GM23338 (cell line): Measurements from ENCODE around the gene SLC30A3. TPM values are rescaled to one million over a fixed set of nuclear protein-coding genes. Genes with fewer than 3 reads are reported as not detected.

Experiments used
- ATAC-seq: fragments of 200-7000 bp; cut with Tn5 transposase; 3 replicates; pipeline ENCODE4 v1.9.1; 2020
- DNase-seq: peaks from one replicate; pipeline ENCODE4 v3.0.0-alpha.2; 2015; ENCODE audit warnings: low spot score
- H2AFZ ChIP-seq: fragments of 200-600 bp; sonication (generic); 2 replicates; pipeline ENCODE4 v1.8.0; 2016; ENCODE audit warnings: antibody characterized with exemption, mild to moderate bottlenecking, moderate library complexity
- H3F3A ChIP-seq: fragments of 200-600 bp; sonication (generic); replicated peaks from 2 replicates; pipeline ENCODE4 v1.8.0; 2017; ENCODE audit warnings: antibody characterized with exemption, mixed run types, low read depth
- H3K27ac ChIP-seq: fragments of 200-600 bp; sonication (generic); 2 replicates; pipeline ENCODE4 v1.6.1; 2016; ENCODE audit warnings: low read depth
- H3K27me3 ChIP-seq: fragments of 200-600 bp; sonication (generic); 2 replicates; pipeline ENCODE4 v1.8.0; 2016; ENCODE audit warnings: mild to moderate bottlenecking, mixed run types, moderate library complexity; ENCODE audit not compliant: insufficient read depth
- H3K36me3 ChIP-seq: fragments of 200-600 bp; sonication (generic); 2 replicates; pipeline ENCODE4 v1.8.0; 2016; ENCODE audit warnings: mild to moderate bottlenecking; ENCODE audit not compliant: insufficient read depth
- H3K4me1 ChIP-seq: fragments of 200-600 bp; sonication (generic); 2 replicates; pipeline ENCODE4 v1.8.0; 2016; ENCODE audit warnings: mild to moderate bottlenecking, moderate library complexity; ENCODE audit not compliant: insufficient read depth
- H3K4me2 ChIP-seq: fragments of 200-600 bp; sonication (generic); 2 replicates; pipeline ENCODE4 v1.7.1; 2017; ENCODE audit warnings: mixed run types
- H3K4me3 ChIP-seq: fragments of 200-600 bp; sonication (generic); 2 replicates; pipeline ENCODE4 v1.6.1; 2016; ENCODE audit warnings: mixed run types
- H3K79me2 ChIP-seq: fragments of 200-600 bp; sonication (generic); replicated peaks from 2 replicates; pipeline ENCODE4 v1.8.0; 2017; ENCODE audit warnings: mild to moderate bottlenecking; ENCODE audit not compliant: insufficient read depth
- H3K9me2 ChIP-seq: fragments of 200-600 bp; sonication (generic); 2 replicates; pipeline ENCODE4 v1.8.0; 2017; ENCODE audit not compliant: insufficient read depth
- H4K20me1 ChIP-seq: fragments of 200-600 bp; sonication (generic); replicated peaks from 2 replicates; pipeline ENCODE4 v1.8.0; 2017; ENCODE audit warnings: mild to moderate bottlenecking; ENCODE audit not compliant: insufficient read depth
- H3K27ac Mint-ChIP-seq: 2 replicates; pipeline ENCODE4 v1.8.0; 2020; ENCODE audit warnings: inconsistent platforms, mild to moderate bottlenecking, moderate library complexity, mixed read lengths
- H3K27me3 Mint-ChIP-seq: 3 replicates; pipeline ENCODE4 v1.8.0; 2022; ENCODE audit warnings: low read depth, mild to moderate bottlenecking, moderate library complexity, mixed read lengths, inconsistent platforms; ENCODE audit not compliant: insufficient read depth, poor library complexity
- H3K36me3 Mint-ChIP-seq: 3 replicates; pipeline ENCODE4 v1.8.0; 2021; ENCODE audit warnings: low read depth, mild to moderate bottlenecking, inconsistent platforms, moderate library complexity, mixed read lengths
- H3K4me1 Mint-ChIP-seq: 3 replicates; pipeline ENCODE4 v1.8.0; 2020; ENCODE audit warnings: mild to moderate bottlenecking, inconsistent platforms, mixed read lengths
- H3K4me3 Mint-ChIP-seq: 3 replicates; pipeline ENCODE4 v1.8.0; 2021; ENCODE audit warnings: moderate library complexity, mild to moderate bottlenecking, inconsistent platforms, mixed read lengths
- H3K9me3 Mint-ChIP-seq: 3 replicates; pipeline ENCODE4 v1.8.0; 2020; ENCODE audit warnings: moderate library complexity, mild to moderate bottlenecking, inconsistent platforms, mixed read lengths
- CREB1 ChIP-seq: fragments of 250-450 bp; sonication (Bioruptor Pico); IDR thresholded peaks from 2 replicates; pipeline ENCODE4 v1.5.0; 2020; ENCODE audit warnings: low read depth, mild to moderate bottlenecking, moderate library complexity
- EZH2 ChIP-seq: fragments of 200-600 bp; sonication (generic); IDR thresholded peaks from one replicate; pipeline ENCODE4 v1.8.0; 2017; ENCODE audit warnings: antibody characterized with exemption, mild to moderate bottlenecking, low read depth; ENCODE audit not compliant: unreplicated experiment
- EZH2phosphoT487 ChIP-seq: fragments of 200-600 bp; sonication (generic); IDR thresholded peaks from one replicate; pipeline ENCODE4 v1.8.1; 2018; ENCODE audit warnings: antibody characterized with exemption; ENCODE audit not compliant: unreplicated experiment
- NANOG ChIP-seq: IDR thresholded peaks from 2 replicates; pipeline ENCODE4 v1.6.1; 2016; ENCODE audit warnings: antibody characterized with exemption, borderline replicate concordance
- POLR2AphosphoS5 ChIP-seq: IDR thresholded peaks from 2 replicates; pipeline ENCODE4 v1.6.1; 2016; ENCODE audit warnings: antibody characterized with exemption, low read depth
- STAT1 ChIP-seq: IDR thresholded peaks from one replicate; pipeline ENCODE4 v1.6.1; 2016; ENCODE audit warnings: antibody characterized with exemption; ENCODE audit not compliant: unreplicated experiment
- ZNF114 ChIP-seq: fragments of 250-450 bp; sonication (Bioruptor Pico); IDR thresholded peaks from 2 replicates; pipeline ENCODE4 v1.5.0; 2020; ENCODE audit warnings: mild to moderate bottlenecking, moderate library complexity
- ZNF331 ChIP-seq: fragments of 250-450 bp; sonication (Bioruptor Pico); IDR thresholded peaks from 2 replicates; pipeline ENCODE4 v1.5.0; 2020; ENCODE audit warnings: low read depth, mild to moderate bottlenecking, moderate library complexity
- polyA plus RNA-seq: library from polyadenylated mRNA; unstranded; fragments of >200 nt; fragmentation: Nextera tagmentation; extraction: Ambion mirVana; gene quantifications from 2 replicates; pipeline ENCODE4 v1.2.1, GENCODE V29; 2016
- total RNA-seq: library from RNA; depleted of rRNA; stranded (reverse); fragments of >200 nt; shearing (Covaris generic); gene quantifications from 2 replicates; pipeline ENCODE4 v1.2.3, GENCODE V29; 2014
- TF ChIP-seq, protein P1 (sequence below), 2 experiments: fragments of 200-600 bp in 1 of 2; sonication (generic) in 1 of 2; conservative IDR thresholded peaks; 2 replicates each; pipeline versions ENCODE4 v1.5.1 to v1.6.1; 2016 to 2017; ENCODE audit warnings: antibody characterized with exemption in 2 of 2, low read depth in 2 of 2, mild to moderate bottlenecking in 2 of 2, moderate library complexity in 1 of 2
- TF ChIP-seq, protein P2 (sequence below): IDR thresholded peaks from one replicate; pipeline ENCODE4 v1.6.1; 2018; ENCODE audit warnings: antibody characterized with exemption; ENCODE audit not compliant: unreplicated experiment
- TF ChIP-seq, protein P3 (sequence below): IDR thresholded peaks from 2 replicates; pipeline ENCODE4 v1.6.1; 2016; ENCODE audit warnings: antibody characterized with exemption

SLC30A3 gene
- total and polyA plus RNA-seq, 2 experiments from 2014 or later, result 4.1 to 8.3 TPM

DNA sequence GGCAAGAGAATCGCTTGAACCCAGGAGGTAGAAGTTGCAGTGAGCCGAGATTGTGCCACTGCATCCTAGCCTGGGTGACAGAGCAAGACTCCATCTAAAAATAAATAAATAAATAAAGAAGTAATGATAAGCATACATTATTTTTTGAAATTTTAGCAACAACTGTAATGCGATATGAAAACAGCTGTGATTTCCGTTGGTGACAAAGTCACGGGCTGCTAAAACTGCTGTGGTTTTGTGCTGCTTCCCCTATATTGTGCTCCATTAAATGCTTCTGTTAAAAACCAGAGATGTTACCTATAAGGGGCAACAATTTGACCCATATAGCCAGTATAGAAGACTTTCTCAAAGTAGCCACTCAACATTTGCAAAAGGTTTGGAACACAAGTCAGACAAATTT is 27.7 kb upstream of the SLC30A3 start:
- H3K27ac Mint-ChIP-seq, result no peak overlapping the region
- H3K4me3 ChIP-seq, result no peak overlapping the region
- no peaks in the 10 kb centered on the region for H3K9me3 Mint-ChIP-seq
- H3K27me3 ChIP-seq, result no peaks in the 10 kb centered on the region
- TF ChIP-seq, protein P1, sequence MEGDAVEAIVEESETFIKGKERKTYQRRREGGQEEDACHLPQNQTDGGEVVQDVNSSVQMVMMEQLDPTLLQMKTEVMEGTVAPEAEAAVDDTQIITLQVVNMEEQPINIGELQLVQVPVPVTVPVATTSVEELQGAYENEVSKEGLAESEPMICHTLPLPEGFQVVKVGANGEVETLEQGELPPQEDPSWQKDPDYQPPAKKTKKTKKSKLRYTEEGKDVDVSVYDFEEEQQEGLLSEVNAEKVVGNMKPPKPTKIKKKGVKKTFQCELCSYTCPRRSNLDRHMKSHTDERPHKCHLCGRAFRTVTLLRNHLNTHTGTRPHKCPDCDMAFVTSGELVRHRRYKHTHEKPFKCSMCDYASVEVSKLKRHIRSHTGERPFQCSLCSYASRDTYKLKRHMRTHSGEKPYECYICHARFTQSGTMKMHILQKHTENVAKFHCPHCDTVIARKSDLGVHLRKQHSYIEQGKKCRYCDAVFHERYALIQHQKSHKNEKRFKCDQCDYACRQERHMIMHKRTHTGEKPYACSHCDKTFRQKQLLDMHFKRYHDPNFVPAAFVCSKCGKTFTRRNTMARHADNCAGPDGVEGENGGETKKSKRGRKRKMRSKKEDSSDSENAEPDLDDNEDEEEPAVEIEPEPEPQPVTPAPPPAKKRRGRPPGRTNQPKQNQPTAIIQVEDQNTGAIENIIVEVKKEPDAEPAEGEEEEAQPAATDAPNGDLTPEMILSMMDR (conservative IDR thresholded peaks at IDR 0.05; ENCODE audit: low read depth in 2 of 2), result no peak
- TF ChIP-seq ZNF331 (CRISPR knock-in tag), result no peak
- TF ChIP-seq EZH2, result no peak
- TF ChIP-seq, protein P2, sequence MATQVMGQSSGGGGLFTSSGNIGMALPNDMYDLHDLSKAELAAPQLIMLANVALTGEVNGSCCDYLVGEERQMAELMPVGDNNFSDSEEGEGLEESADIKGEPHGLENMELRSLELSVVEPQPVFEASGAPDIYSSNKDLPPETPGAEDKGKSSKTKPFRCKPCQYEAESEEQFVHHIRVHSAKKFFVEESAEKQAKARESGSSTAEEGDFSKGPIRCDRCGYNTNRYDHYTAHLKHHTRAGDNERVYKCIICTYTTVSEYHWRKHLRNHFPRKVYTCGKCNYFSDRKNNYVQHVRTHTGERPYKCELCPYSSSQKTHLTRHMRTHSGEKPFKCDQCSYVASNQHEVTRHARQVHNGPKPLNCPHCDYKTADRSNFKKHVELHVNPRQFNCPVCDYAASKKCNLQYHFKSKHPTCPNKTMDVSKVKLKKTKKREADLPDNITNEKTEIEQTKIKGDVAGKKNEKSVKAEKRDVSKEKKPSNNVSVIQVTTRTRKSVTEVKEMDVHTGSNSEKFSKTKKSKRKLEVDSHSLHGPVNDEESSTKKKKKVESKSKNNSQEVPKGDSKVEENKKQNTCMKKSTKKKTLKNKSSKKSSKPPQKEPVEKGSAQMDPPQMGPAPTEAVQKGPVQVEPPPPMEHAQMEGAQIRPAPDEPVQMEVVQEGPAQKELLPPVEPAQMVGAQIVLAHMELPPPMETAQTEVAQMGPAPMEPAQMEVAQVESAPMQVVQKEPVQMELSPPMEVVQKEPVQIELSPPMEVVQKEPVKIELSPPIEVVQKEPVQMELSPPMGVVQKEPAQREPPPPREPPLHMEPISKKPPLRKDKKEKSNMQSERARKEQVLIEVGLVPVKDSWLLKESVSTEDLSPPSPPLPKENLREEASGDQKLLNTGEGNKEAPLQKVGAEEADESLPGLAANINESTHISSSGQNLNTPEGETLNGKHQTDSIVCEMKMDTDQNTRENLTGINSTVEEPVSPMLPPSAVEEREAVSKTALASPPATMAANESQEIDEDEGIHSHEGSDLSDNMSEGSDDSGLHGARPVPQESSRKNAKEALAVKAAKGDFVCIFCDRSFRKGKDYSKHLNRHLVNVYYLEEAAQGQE, result no peak
- TF ChIP-seq POLR2AphosphoS5, result no peak
- TF ChIP-seq CREB1 (CRISPR knock-in tag), result no peak
- TF ChIP-seq EZH2phosphoT487, result no peak
- H3K36me3 Mint-ChIP-seq, result no peaks in the 10 kb centered on the region
- H3K4me3 Mint-ChIP-seq, result no peak overlapping the region
- H3K27ac ChIP-seq, result no peak overlapping the region
- H3K4me1 ChIP-seq, result peaks cover 10% of the 10 kb centered on the region
- peaks cover 4% of the 10 kb centered on the region; the same call in 1 of the 2 replicates for H3F3A ChIP-seq
- no peak for ATAC-seq
- H4K20me1 ChIP-seq, result no peaks in the 10 kb centered on the region
- H3K4me2 ChIP-seq, result no peak overlapping the region
- no peaks in the 10 kb centered on the region for H3K36me3 ChIP-seq
- peaks cover 24% of the 10 kb centered on the region for H3K4me1 Mint-ChIP-seq
- no peak overlapping the region; the same call in 1 of the 2 replicates for H2AFZ ChIP-seq
- peaks cover 2% of the 10 kb centered on the region for H3K27me3 Mint-ChIP-seq
- H3K9me2 ChIP-seq, result no peaks in the 10 kb centered on the region
- no peaks in the 10 kb centered on the region for H3K79me2 ChIP-seq
- DNase-seq, result no peak

GRCh38 chr2:27288610-27289009 is 25.8 kb upstream of the SLC30A3 start:
- Histone ChIP-seq H3K27me3 (no peaks in the 10 kb centered on the region), H2AFZ (no peak overlapping the region), H3K4me1 (peaks cover 15% of the 10 kb centered on the region), H4K20me1 (no peaks in the 10 kb centered on the region), H3K27ac (no peak overlapping the region), H3K79me2 (no peaks in the 10 kb centered on the region), H3F3A (peaks cover 4% of the 10 kb centered on the region; the same call in 1 of the 2 replicates), H3K9me2 (peaks cover 4% of the 10 kb centered on the region; the same call in 1 of the 2 replicates), H3K4me2 (no peak overlapping the region), H3K4me3 (no peak overlapping the region), H3K36me3 (no peaks in the 10 kb centered on the region)
- Mint-ChIP-seq H3K4me3 (no peak overlapping the region), H3K27ac (no peak overlapping the region), H3K36me3 (no peaks in the 10 kb centered on the region), H3K4me1 (peaks cover 31% of the 10 kb centered on the region), H3K9me3 (no peaks in the 10 kb centered on the region), H3K27me3 (peaks cover 2% of the 10 kb centered on the region)
- ATAC-seq, result no peak
- no peak for DNase-seq
- TF ChIP-seq POLR2AphosphoS5 (no peak), ZNF114 (CRISPR knock-in tag) (no peak), NANOG (no peak), STAT1 (no peak), CREB1 (CRISPR knock-in tag) (no peak), EZH2phosphoT487 (no peak)
- TF ChIP-seq, protein P3, sequence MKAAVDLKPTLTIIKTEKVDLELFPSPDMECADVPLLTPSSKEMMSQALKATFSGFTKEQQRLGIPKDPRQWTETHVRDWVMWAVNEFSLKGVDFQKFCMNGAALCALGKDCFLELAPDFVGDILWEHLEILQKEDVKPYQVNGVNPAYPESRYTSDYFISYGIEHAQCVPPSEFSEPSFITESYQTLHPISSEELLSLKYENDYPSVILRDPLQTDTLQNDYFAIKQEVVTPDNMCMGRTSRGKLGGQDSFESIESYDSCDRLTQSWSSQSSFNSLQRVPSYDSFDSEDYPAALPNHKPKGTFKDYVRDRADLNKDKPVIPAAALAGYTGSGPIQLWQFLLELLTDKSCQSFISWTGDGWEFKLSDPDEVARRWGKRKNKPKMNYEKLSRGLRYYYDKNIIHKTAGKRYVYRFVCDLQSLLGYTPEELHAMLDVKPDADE, result no peak
- TF ChIP-seq, protein P2, result no peak
- TF ChIP-seq, protein P1 (conservative IDR thresholded peaks at IDR 0.05; ENCODE audit: low read depth in 2 of 2), result no peak
